SU-DHL-6 (cell line): ENCODE data around the gene ZFP69B.

Experiments
- H2AFZ ChIP-seq: fragments of 200-600 bp; sonication (generic); 2 replicates; pipeline ENCODE4 v1.6.1; 2014; ENCODE audit warnings: low read depth, mild to moderate bottlenecking, moderate library complexity, mixed read lengths, antibody characterized with exemption, low read length; ENCODE audit not compliant: severe bottlenecking
- H3F3A ChIP-seq: fragments of 200-600 bp; shearing (Covaris generic); 2 replicates; pipeline ENCODE4 v1.6.0; 2016; ENCODE audit warnings: antibody characterized with exemption, mild to moderate bottlenecking; ENCODE audit not compliant: insufficient read depth
- H3K27ac ChIP-seq: fragments of 200-600 bp; sonication (generic); 2 replicates; pipeline ENCODE4 v1.5.1; 2016; ENCODE audit warnings: low read depth, mild to moderate bottlenecking, low read length, moderate library complexity, mixed read lengths
- H3K27me3 ChIP-seq: fragments of 200-600 bp; sonication (generic), shearing (Covaris generic); 2 replicates; pipeline ENCODE4 v1.6.0; 2014; ENCODE audit warnings: mild to moderate bottlenecking, low read length
- H3K36me3 ChIP-seq: fragments of 200-600 bp; sonication (generic); 2 replicates; pipeline ENCODE4 v1.6.1; 2014; ENCODE audit warnings: mild to moderate bottlenecking, low read length, mixed read lengths
- H3K4me2 ChIP-seq: fragments of 300-600, 200-600 bp; shearing (Covaris generic), sonication (generic); 2 replicates; pipeline ENCODE4 v1.6.0; 2014; ENCODE audit warnings: low read length, low read depth, mild to moderate bottlenecking; ENCODE audit not compliant: poor library complexity, severe bottlenecking
- H3K4me3 ChIP-seq: fragments of 200-600 bp; sonication (generic); 2 replicates; pipeline ENCODE4 v1.5.1; 2014; ENCODE audit warnings: antibody characterized with exemption, low read length, mild to moderate bottlenecking, mixed read lengths; ENCODE audit not compliant: insufficient read depth, poor library complexity, severe bottlenecking
- H3K79me2 ChIP-seq: fragments of 200-600 bp; sonication (generic); 2 replicates; pipeline ENCODE4 v1.6.1; 2014; ENCODE audit warnings: mild to moderate bottlenecking, low read length, moderate library complexity; ENCODE audit not compliant: insufficient read depth
- H3K9ac ChIP-seq: fragments of 200-600 bp; sonication (generic); 2 replicates; pipeline ENCODE4 v1.7.0; 2014; ENCODE audit warnings: mild to moderate bottlenecking, low read length
- H3K9me2 ChIP-seq: fragments of 200-600 bp; sonication (generic); replicated peaks from 2 replicates; pipeline ENCODE4 v1.6.1; 2014; ENCODE audit warnings: low read length; ENCODE audit not compliant: insufficient read depth
- H3K9me3 ChIP-seq: fragments of 200-600 bp; sonication (generic); 2 replicates; pipeline ENCODE4 v1.6.1; 2014; ENCODE audit warnings: low read length, mixed read lengths; ENCODE audit not compliant: insufficient read depth
- H4K20me1 ChIP-seq: fragments of 200-600 bp; sonication (generic); 2 replicates; pipeline ENCODE4 v1.6.1; 2014; ENCODE audit warnings: low read depth, mild to moderate bottlenecking, antibody characterized with exemption, low read length, moderate library complexity, mixed read lengths
- CTCF ChIP-seq: fragments of 200-600 bp; sonication (generic); IDR thresholded peaks from one replicate; pipeline ENCODE4 v1.5.1; 2017; ENCODE audit warnings: antibody characterized with exemption, mild to moderate bottlenecking, low read length, moderate library complexity; ENCODE audit not compliant: insufficient read depth, poor library complexity, severe bottlenecking
- EZH2phosphoT487 ChIP-seq: fragments of 200-600 bp; sonication (generic), shearing (Covaris generic); conservative IDR thresholded peaks from 2 replicates; pipeline ENCODE4 v1.6.1; 2018; ENCODE audit warnings: mild to moderate bottlenecking, antibody characterized with exemption, low read length, moderate library complexity, mixed read lengths

ZFP69B gene

GRCh38 chr1:40507973-40508372 is 57.7 kb downstream of the ZFP69B start:
- TF ChIP-seq CTCF (no peak), EZH2phosphoT487 (no peak)
- peaks cover 11% of the 10 kb centered on the region; the same call in 1 of the 2 replicates for H3K9me3 ChIP-seq

GRCh38 chr1:40508375-40509341 is 58.4 kb downstream of the ZFP69B start, which contains the start of gene EXO5:
TSS of gene EXO5 (plus strand) at chr1:40508767. CDS start at chr1:40514545, 5,778 bp downstream.
- peak within 1 kb of the TSS; percentile 87 for H3K4me3 ChIP-seq

More at GRCh38 chr1:40507973-40508372, 57.7 kb downstream of the ZFP69B start:
- Histone ChIP-seq H3K27me3 (no peaks in the 10 kb centered on the region), H3K36me3 (peaks cover 21% of the 10 kb centered on the region), H3F3A (peaks cover 5% of the 10 kb centered on the region; the same call in 1 of the 2 replicates), H4K20me1 (no peaks in the 10 kb centered on the region), H2AFZ (peak overlapping the region; percentile 88), H3K4me3 (peak overlapping the region; percentile 87), H3K79me2 (peaks cover 32% of the 10 kb centered on the region), H3K9ac (peak overlapping the region; percentile 89), H3K27ac (peak overlapping the region; percentile 56), H3K9me2 (no peaks in the 10 kb centered on the region), H3K4me2 (peak overlapping the region; percentile 86)

More at GRCh38 chr1:40508375-40509341, 58.4 kb downstream of the ZFP69B start, which contains the start of gene EXO5:
- peak within 1 kb of the TSS; percentile 89 for H3K9ac ChIP-seq
- no peaks in the 10 kb centered on the region for H4K20me1 ChIP-seq
- peaks cover 11% of the 10 kb centered on the region; the same call in 1 of the 2 replicates for H3K9me3 ChIP-seq
- peak within 1 kb of the TSS; percentile 86 for H3K4me2 ChIP-seq
- peak within 1 kb of the TSS; percentile 56 for H3K27ac ChIP-seq
- TF ChIP-seq CTCF (no peak), EZH2phosphoT487 (no peak)
- peak within 1 kb of the TSS; percentile 88 for H2AFZ ChIP-seq
- H3K27me3 ChIP-seq: no peaks in the 10 kb centered on the region
- peaks cover 5% of the 10 kb centered on the region; the same call in 1 of the 2 replicates for H3F3A ChIP-seq
- no peaks in the 10 kb centered on the region for H3K9me2 ChIP-seq
- H3K79me2 ChIP-seq: peaks cover 32% of the 10 kb centered on the region
- H3K36me3 ChIP-seq: peaks cover 24% of the 10 kb centered on the region
